MCF 10A (cell line): ENCODE results near the gene NREP. TPM values are rescaled to one million over a fixed set of nuclear protein-coding genes. Genes with fewer than 3 reads are reported as not detected.

Experiments
- BruUV-seq: library from RNA; stranded (reverse); fragments of 400-500 nt; replicated peaks from 2 replicates; lab custom pipeline; 2021; lab: Mats Ljungman, UMichigan
- CTCF ChIA-PET: fragments of 300-600 bp; sonication (Branson Sonifier 250); formaldehyde crosslinking; extraction: SDS; loops from one replicate; lab custom pipeline; 2021; ENCODE audit warnings: antibody characterized with exemption, inconsistent platforms; lab: Yijun Ruan, JAX
- POLR2A ChIA-PET: fragments of 300-600, 350-650 bp; sonication (Branson Sonifier 250); formaldehyde crosslinking; extraction: SDS; loops from one replicate; lab custom pipeline; 2020; ENCODE audit warnings: antibody characterized with exemption, inconsistent platforms; lab: Yijun Ruan, JAX
- DNase-seq: peaks from one replicate; pipeline ENCODE4 v3.0.0-alpha.2; 2018; ENCODE audit not compliant: unreplicated experiment
- H3K27ac Mint-ChIP-seq: one replicate; pipeline ENCODE4 v1.8.0; 2022; ENCODE audit warnings: mild to moderate bottlenecking, low read depth, mixed read lengths; ENCODE audit not compliant: unreplicated experiment
- H3K27me3 Mint-ChIP-seq: one replicate; pipeline ENCODE4 v1.8.0; 2022; ENCODE audit warnings: mixed read lengths; ENCODE audit not compliant: insufficient read depth, unreplicated experiment
- H3K36me3 Mint-ChIP-seq: one replicate; pipeline ENCODE4 v1.8.0; 2022; ENCODE audit warnings: mild to moderate bottlenecking, moderate library complexity, mixed read lengths; ENCODE audit not compliant: insufficient read depth, unreplicated experiment
- H3K4me1 Mint-ChIP-seq: one replicate; pipeline ENCODE4 v1.8.0; 2022; ENCODE audit warnings: mixed read lengths; ENCODE audit not compliant: insufficient read depth, unreplicated experiment
- H3K4me3 Mint-ChIP-seq: one replicate; pipeline ENCODE4 v1.8.0; 2022; ENCODE audit warnings: mild to moderate bottlenecking, moderate library complexity, mixed read lengths; ENCODE audit not compliant: unreplicated experiment
- H3K9me3 Mint-ChIP-seq: one replicate; pipeline ENCODE4 v1.8.0; 2022; ENCODE audit warnings: mixed read lengths; ENCODE audit not compliant: unreplicated experiment
- intact Hi-C: fragments of 100-400 bp; cut with micrococcal nuclease; formaldehyde crosslinking; loops from 2 replicates; pipeline ENCODE4 v1.14.1; 2022
- total RNA-seq: library from RNA; stranded (reverse); gene quantifications from 2 replicates; pipeline ENCODE4 v1.2.3, GENCODE V29; 2022
- TF ChIP-seq, protein P1 (sequence below): fragments of 200-600 bp; IDR thresholded peaks from one replicate; pipeline ENCODE4 v1.8.0; 2022; ENCODE audit warnings: antibody characterized with exemption, mild to moderate bottlenecking; ENCODE audit not compliant: unreplicated experiment

Gene NREP
- total RNA-seq, 1 experiment from 2014 or later = 2.5 TPM

DNA sequence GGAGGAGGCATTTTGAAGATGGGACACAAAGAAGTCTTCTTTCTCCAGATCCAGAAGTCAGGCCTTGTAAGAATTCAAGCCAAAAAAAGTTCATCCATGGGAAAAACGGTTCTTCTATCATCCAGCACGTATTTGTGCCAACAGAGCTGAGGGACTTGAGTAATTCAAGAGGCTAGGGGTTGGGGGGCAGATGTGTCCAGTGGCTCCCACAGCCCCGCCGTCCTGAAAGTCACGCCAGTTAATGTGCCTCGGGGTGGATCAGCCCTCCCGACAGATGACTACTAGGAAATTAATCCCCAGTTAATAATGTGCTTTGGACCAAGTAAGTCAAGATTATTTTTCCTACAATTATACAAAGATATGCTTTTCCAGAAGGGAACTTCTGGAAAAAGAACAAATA, 23.4 kb downstream of the NREP start:
- H3K27me3 Mint-ChIP-seq = no peaks in the 10 kb centered on the region
- H3K4me3 Mint-ChIP-seq = no peak overlapping the region
- POLR2A ChIA-PET = interaction anchor here (0.6 kb wide), 1 partner anchor 107 kb away, joined by 3 read pairs; no protein-coding TSS in a partner anchor
- H3K36me3 Mint-ChIP-seq = no peaks in the 10 kb centered on the region
- CTCF ChIA-PET = no interaction called here
- intact Hi-C loops = no loop called here
- no peak for DNase-seq
- BruUV-seq = no TSS peak
- peaks cover 15% of the 10 kb centered on the region for H3K4me1 Mint-ChIP-seq
- H3K27ac Mint-ChIP-seq = no peak overlapping the region
- no peaks in the 10 kb centered on the region for H3K9me3 Mint-ChIP-seq
- TF ChIP-seq, protein P1, sequence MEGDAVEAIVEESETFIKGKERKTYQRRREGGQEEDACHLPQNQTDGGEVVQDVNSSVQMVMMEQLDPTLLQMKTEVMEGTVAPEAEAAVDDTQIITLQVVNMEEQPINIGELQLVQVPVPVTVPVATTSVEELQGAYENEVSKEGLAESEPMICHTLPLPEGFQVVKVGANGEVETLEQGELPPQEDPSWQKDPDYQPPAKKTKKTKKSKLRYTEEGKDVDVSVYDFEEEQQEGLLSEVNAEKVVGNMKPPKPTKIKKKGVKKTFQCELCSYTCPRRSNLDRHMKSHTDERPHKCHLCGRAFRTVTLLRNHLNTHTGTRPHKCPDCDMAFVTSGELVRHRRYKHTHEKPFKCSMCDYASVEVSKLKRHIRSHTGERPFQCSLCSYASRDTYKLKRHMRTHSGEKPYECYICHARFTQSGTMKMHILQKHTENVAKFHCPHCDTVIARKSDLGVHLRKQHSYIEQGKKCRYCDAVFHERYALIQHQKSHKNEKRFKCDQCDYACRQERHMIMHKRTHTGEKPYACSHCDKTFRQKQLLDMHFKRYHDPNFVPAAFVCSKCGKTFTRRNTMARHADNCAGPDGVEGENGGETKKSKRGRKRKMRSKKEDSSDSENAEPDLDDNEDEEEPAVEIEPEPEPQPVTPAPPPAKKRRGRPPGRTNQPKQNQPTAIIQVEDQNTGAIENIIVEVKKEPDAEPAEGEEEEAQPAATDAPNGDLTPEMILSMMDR = no peak

DNA sequence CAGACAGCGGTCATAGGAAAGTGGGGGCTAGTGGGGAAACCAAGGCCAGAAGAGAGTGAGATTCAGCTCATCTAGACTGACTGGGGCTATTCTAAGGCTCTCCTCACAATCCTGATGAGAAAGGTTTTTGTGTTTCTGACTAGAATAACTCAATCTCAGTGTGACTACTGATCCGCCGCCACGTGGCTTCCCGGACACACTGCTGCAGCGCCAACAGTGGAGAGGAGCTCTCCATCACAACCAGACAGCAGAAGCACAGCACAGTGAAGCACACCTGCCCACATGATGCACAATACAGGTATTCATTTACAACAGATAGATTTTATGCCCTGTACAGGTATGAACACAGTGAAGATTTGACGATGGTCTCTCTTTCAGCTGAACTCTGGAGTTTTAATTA, 25.4 kb downstream of the NREP start:
- intact Hi-C loops = no loop called here
- POLR2A ChIA-PET = no interaction called here
- H3K4me3 Mint-ChIP-seq = no peak overlapping the region
- peaks cover 8% of the 10 kb centered on the region for H3K4me1 Mint-ChIP-seq
- H3K9me3 Mint-ChIP-seq = no peaks in the 10 kb centered on the region
- no peaks in the 10 kb centered on the region for H3K36me3 Mint-ChIP-seq
- CTCF ChIA-PET = no interaction called here
- H3K27me3 Mint-ChIP-seq = no peaks in the 10 kb centered on the region
- TF ChIP-seq, protein P1 = no peak
- DNase-seq = no peak
- H3K27ac Mint-ChIP-seq = no peak overlapping the region
- no TSS peak for BruUV-seq

GRCh38 chr5:111730659-111731382, 26.2 kb downstream of the NREP start:
- POLR2A ChIA-PET = no interaction called here
- intact Hi-C loops = no loop called here
- peaks cover 6% of the 10 kb centered on the region for H3K4me1 Mint-ChIP-seq
- no peaks in the 10 kb centered on the region for H3K27me3 Mint-ChIP-seq
- no peaks in the 10 kb centered on the region for H3K9me3 Mint-ChIP-seq
- CTCF ChIA-PET = no interaction called here
- no peak overlapping the region for H3K27ac Mint-ChIP-seq
- TF ChIP-seq, protein P1 = no peak
- no peak for DNase-seq
- no peak overlapping the region for H3K4me3 Mint-ChIP-seq
- no TSS peak for BruUV-seq
- H3K36me3 Mint-ChIP-seq = no peaks in the 10 kb centered on the region

DNA sequence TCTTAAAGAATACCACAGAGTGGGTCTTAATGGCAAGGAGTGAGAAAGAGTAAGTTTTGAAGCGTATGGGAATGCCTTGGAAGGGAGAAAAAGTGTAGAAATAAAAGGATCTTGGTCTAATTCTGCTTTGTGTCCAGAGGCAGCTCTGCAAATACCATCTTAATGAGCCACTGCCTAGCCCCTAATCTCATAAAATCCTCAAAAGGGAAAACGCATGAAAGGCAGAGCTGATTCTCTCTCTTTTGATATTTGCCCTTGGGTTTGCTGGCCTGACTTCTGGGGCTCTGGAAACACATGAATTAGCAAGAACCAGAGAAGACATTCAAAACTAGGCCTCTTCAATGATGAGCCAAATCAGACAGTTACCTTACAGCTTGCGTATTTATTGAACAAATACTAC, 28.1 kb downstream of the NREP start:
- Mint-ChIP-seq H3K36me3 (no peaks in the 10 kb centered on the region), H3K27me3 (no peaks in the 10 kb centered on the region), H3K9me3 (no peaks in the 10 kb centered on the region), H3K4me1 (no peaks in the 10 kb centered on the region), H3K27ac (no peak overlapping the region), H3K4me3 (no peak overlapping the region)
- POLR2A ChIA-PET = interaction anchor here (1.0 to 2.4 kb wide), 2 partner anchors 13 to 30 kb away, joined by 3 to 6 read pairs; no protein-coding TSS in a partner anchor
- DNase-seq = no peak
- TF ChIP-seq, protein P1 = no peak
- intact Hi-C loops = no loop called here
- CTCF ChIA-PET = interaction anchor here (0.6 kb wide), 1 partner anchor 114 kb away, joined by 3 read pairs; no protein-coding TSS in a partner anchor
- no TSS peak for BruUV-seq
